Activated gamma-delta T cell treated with anti-CD3 and anti-CD28 coated beads, Interleukin-2, amount 50 U/mL, for 16 hours (primary cell): Measurements from ENCODE around the gene RPS21.

Source experiments
- DNase-seq: peaks from one replicate; pipeline ENCODE4 v3.0.0-alpha.2; 2020; ENCODE audit warnings: low read depth

Gene RPS21

GRCh38 chr20:62396367-62397239 is 9.7 kb downstream of the RPS21 start:
- DNase-seq: no peak

- DNase-seq: no peak
Observed at GRCh38 chr20:62398120-62398821, 11.4 kb downstream of the RPS21 start.

- no peak for DNase-seq
Observed at GRCh38 chr20:62400021-62400420, 13.1 kb downstream of the RPS21 start.

- no peak for DNase-seq
Observed at GRCh38 chr20:62400541-62400940, 13.6 kb downstream of the RPS21 start.

GRCh38 chr20:62401331-62401779 is 14.5 kb downstream of the RPS21 start:
- DNase-seq: no peak

- DNase-seq: no peak
Observed at GRCh38 chr20:62402456-62403150, 15.7 kb downstream of the RPS21 start.

GRCh38 chr20:62403331-62403730 is 16.4 kb downstream of the RPS21 start:
- no peak for DNase-seq

- DNase-seq: no peak
Observed at GRCh38 chr20:62404112-62404665, 17.3 kb downstream of the RPS21 start.

- DNase-seq: no peak
Observed at GRCh38 chr20:62404761-62405107, 17.8 kb downstream of the RPS21 start.

- DNase-seq: no peak
Observed at GRCh38 chr20:62405108-62405980, 18.4 kb downstream of the RPS21 start.

- DNase-seq: no peak
Observed at GRCh38 chr20:62405981-62406513, 19.1 kb downstream of the RPS21 start.

- no peak for DNase-seq
Observed at GRCh38 chr20:62406635-62407176, 19.8 kb downstream of the RPS21 start.

- peak; percentile 86 for DNase-seq
Observed at GRCh38 chr20:62407221-62407992, 20.5 kb downstream of the RPS21 start, which contains the start of gene CABLES2. Gene CABLES2 (minus strand): TSS chr20:62407285. CDS start chr20:62407276, 9 bp downstream.

GRCh38 chr20:62408055-62408454 is 21.2 kb downstream of the RPS21 start:
- DNase-seq: no peak

- DNase-seq: no peak
Observed at GRCh38 chr20:62408640-62409039, 21.7 kb downstream of the RPS21 start.

- DNase-seq: no peak
Observed at GRCh38 chr20:62409086-62409853, 22.4 kb downstream of the RPS21 start.

- no peak for DNase-seq
Observed at GRCh38 chr20:62409931-62410745, 23.2 kb downstream of the RPS21 start.

GRCh38 chr20:62410746-62411478 is 24.0 kb downstream of the RPS21 start:
- DNase-seq: no peak
